Adrenal gland (tissue), 12 donors: ENCODE data around the gene LAMA1. TPM values are rescaled to one million over a fixed set of nuclear protein-coding genes. Genes with fewer than 3 reads are reported as not detected.

Source experiments
- DNase-seq, 7 donors: peaks; one replicate each; pipeline ENCODE4 v3.0.0-alpha.2; 2019 to 2020
- H3K27ac ChIP-seq, 5 donors: fragments of 200-600 bp; sonication (generic) in 4 of 5; 1 replicate in 3 of 5; 2 replicates in 2 of 5; pipeline versions ENCODE4 v1.5.1 to v1.8.0; 2016 to 2020; ENCODE audit warnings: mild to moderate bottlenecking in 1 of 5
- H3K27me3 ChIP-seq: fragments of 200-600 bp; 2 replicates; pipeline ENCODE4 v1.8.0; 2021
- H3K36me3 ChIP-seq, 2 donors: fragments of 200-600 bp; replicated peaks in 1 of 2; 1 replicate in 1 of 2; 2 replicates in 1 of 2; pipeline versions ENCODE4 v1.5.1 to v1.8.0; 2018 to 2022
- H3K4me1 ChIP-seq, 2 donors: fragments of 200-600 bp; replicated peaks in 1 of 2; 1 replicate in 1 of 2; 2 replicates in 1 of 2; pipeline versions ENCODE4 v1.5.1 to v1.8.0; 2018 to 2021
- H3K4me3 ChIP-seq, 4 donors: fragments of 200-600 bp; sonication (generic) in 3 of 4; one replicate each; pipeline ENCODE4 v1.5.1; 2016 to 2018
- H3K9me3 ChIP-seq, 3 donors: fragments of 200-600 bp; sonication (generic) in 1 of 3; replicated peaks in 1 of 3; 1 replicate in 2 of 3; 2 replicates in 1 of 3; pipeline versions ENCODE4 v1.5.1 to v1.8.0; 2016 to 2021
- CTCF ChIP-seq, 6 experiments: fragments of 450-650 bp in 4 of 6; fragments of 200-600 bp in 2 of 6; sonication (generic) in 1 of 6; IDR thresholded peaks; 1 replicate in 5 of 6; 2 replicates in 1 of 6; pipeline versions ENCODE4 v1.5.1 to v1.8.0; 2016 to 2021; ENCODE audit warnings: antibody characterized with exemption in 6 of 6, mild to moderate bottlenecking in 2 of 6, moderate library complexity in 1 of 6
- POLR2A ChIP-seq, 2 donors: fragments of 450-650 bp; IDR thresholded peaks; one replicate each; pipeline ENCODE4 v1.6.1; 2017; ENCODE audit warnings: antibody characterized with exemption in 2 of 2, mild to moderate bottlenecking in 2 of 2, moderate library complexity in 1 of 2
- WGBS, 4 donors: extraction: QIAGEN DNeasy Blood & Tissue Kit in 2 of 4; methylation state at CpG; one replicate each; pipeline versions ENCODE4 v1.1.5 to v1.1.7; 2013 to 2017; 5-methylcytosine and 5-hydroxymethylcytosine counted together
- intact Hi-C, 2 donors: fragments of 100-400 bp; cut with DNase I; formaldehyde crosslinking; loops; one replicate each; pipeline versions ENCODE4 v1.14.1 to v1.15.0; 2022 to 2023
- polyA plus RNA-seq, 3 donors: library from polyadenylated mRNA; stranded (reverse); fragments of 200-250 nt in 2 of 3; fragments of 350-450 nt in 1 of 3; fragmentation: Illumina TruSeq in 1 of 3; extraction: RNeasy Lipid Tissue Mini Kit (QIAGEN cat#74804) in 1 of 3; gene quantifications; one replicate each; pipeline ENCODE4 v1.2.3, GENCODE V29; 2013 to 2014
- total RNA-seq, 9 donors: library from RNA; depleted of rRNA in 4 of 9; stranded (reverse); fragments of >200 nt in 4 of 9; fragments of 120-200 nt in 1 of 9; fragmentation: NEBNext Ultra II Directional in 1 of 9; extraction: Animal tissue kit (Norgen Biotek cat#: 25700) in 1 of 9; gene quantifications; one replicate each; pipeline versions ENCODE4 v1.1.0 to v1.2.4, GENCODE V29; 2013 to 2023
- donor health status: healthy with polysubstance abuse.
- donor health status: Bipolar disorder and iron deficiency.
- donor health status: DM: yes; HTN: yes; CAD: no.
- donor health status: DM: no; HTN: no; CAD: no.
- donor health status: DM: no; HTN: no; CAD: no.
- donor health status: DM: yes; HTN: yes; CAD: no.

LAMA1 gene
- total and polyA plus RNA-seq, 12 donors: 0.07 to 0.55 (median 0.17) TPM

DNA sequence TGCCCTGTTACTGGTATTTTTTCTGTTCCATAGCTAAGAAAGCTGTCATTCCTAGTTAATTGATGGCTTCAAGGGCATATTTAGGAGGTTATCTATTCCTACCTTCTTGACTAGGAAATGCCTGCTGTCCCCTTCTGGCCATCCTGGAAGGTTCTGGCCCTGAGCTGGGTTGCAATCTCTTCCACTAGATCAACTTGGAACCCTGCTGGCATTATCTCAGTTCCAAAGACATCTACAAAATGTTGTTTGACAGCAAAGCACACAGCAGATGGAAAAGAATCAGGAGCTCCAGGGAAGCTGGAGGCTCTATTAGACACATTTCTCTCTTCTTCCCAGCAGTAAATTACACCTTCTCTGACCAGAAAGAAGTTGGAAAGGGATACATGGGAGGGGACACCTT, 196.0 kb downstream of the LAMA1 start:
- Histone ChIP-seq H3K36me3 (no peaks in the 10 kb centered on the region), H3K27ac (no peak overlapping the region), H3K4me1 (no peaks in the 10 kb centered on the region), H3K4me3 (no peak overlapping the region), H3K9me3 (no peaks in the 10 kb centered on the region), H3K27me3 (peaks cover 6% of the 10 kb centered on the region)
- intact Hi-C loops: loop anchor here in 1 of 2 donors (5.0 kb wide), 2 partner anchors 81 to 256 kb away; no protein-coding TSS in a partner anchor
- TF ChIP-seq POLR2A (IDR thresholded peaks at IDR 0.05): no peak
- no peak for DNase-seq

DNA sequence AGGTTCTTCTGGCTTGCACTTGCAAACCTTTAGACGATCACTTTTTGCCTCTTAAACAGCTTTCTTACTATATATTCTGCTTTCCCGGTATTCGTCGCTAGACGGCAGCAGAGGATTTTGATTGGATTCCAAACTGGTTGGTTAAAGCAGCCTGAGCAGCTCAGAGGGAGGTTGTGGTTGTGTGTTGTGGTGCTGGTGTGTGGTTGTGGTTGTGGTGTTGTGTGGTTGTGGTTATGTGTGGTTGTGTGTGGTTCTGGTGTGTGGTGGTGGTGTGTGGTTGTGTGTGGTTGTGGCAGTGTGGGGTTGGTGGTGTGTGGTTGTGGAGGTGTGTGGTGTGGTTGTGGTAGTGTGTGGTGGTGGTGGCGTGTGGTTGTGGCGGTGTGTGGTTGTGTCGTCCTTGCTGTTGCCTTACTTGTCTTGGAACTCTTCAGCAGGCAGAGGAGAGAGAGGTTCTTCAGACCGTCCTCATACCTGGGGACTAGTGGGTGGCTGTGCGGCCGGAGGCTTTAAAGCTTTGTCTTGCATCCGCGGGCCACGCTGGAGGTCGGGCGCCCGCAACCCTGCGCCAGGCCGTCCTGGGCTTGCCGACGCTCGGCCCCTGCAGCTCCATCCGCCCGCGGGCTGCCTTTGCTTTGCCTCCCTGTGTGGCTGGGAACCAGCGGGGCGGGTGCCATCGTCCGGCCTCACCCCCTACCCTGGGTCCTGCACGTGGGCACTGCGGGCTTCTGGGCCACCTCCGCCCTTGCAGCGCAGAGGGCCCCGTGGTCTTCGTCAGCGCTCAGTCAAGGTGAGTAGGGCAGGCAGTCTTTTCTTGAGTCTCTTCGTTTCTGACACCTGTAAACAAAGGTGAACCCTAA, 197.3 kb downstream of the LAMA1 start:
- WGBS, 4 donors: 63 to 72% (median 66%) methylated on average over 24 to 37 of the region's 37 CpGs
- DNase-seq: peak; percentile 27 to 85 (median 59)
- intact Hi-C loops: loop anchor here in 1 of 2 donors (5.0 kb wide), 2 partner anchors 82 to 257 kb away; no protein-coding TSS in a partner anchor

GRCh38 chr18:6917072-6917471, 200.5 kb downstream of the LAMA1 start:
- Histone ChIP-seq H3K4me3 (no peak overlapping the region), H3K27ac (no peak overlapping the region), H3K27me3 (peaks cover 6% of the 10 kb centered on the region), H3K4me1 (no peaks in the 10 kb centered on the region), H3K9me3 (no peaks in the 10 kb centered on the region), H3K36me3 (no peaks in the 10 kb centered on the region)
- intact Hi-C loops: loop anchor here in 1 of 2 donors (10.0 kb wide), 1 partner anchor 258 kb away; no protein-coding TSS in a partner anchor
- 88 to 98% (median 91%) methylated on average over 3 of the region's 3 CpGs for WGBS, 4 donors
- no peak for TF ChIP-seq CTCF (IDR thresholded peaks at IDR 0.05)
- no peak for TF ChIP-seq POLR2A (IDR thresholded peaks at IDR 0.05)
- no peak for DNase-seq

More for the DNA sequence above, 197.3 kb downstream of the LAMA1 start:
- H3K27me3 ChIP-seq: peaks cover 6% of the 10 kb centered on the region
- H3K27ac ChIP-seq: no peak overlapping the region
- H3K36me3 ChIP-seq: no peaks in the 10 kb centered on the region
- peak; percentile 31 to 84 (median 64) for TF ChIP-seq CTCF (IDR thresholded peaks at IDR 0.05)
- TF ChIP-seq POLR2A (IDR thresholded peaks at IDR 0.05): no peak
- no peaks in the 10 kb centered on the region for H3K9me3 ChIP-seq
- H3K4me3 ChIP-seq: no peak overlapping the region
- no peaks in the 10 kb centered on the region for H3K4me1 ChIP-seq

- TF ChIP-seq CTCF (IDR thresholded peaks at IDR 0.05): no peak
- TF ChIP-seq POLR2A (IDR thresholded peaks at IDR 0.05): no peak
- WGBS, 4 donors: 65 to 70% (median 67%) methylated on average over 3 of the region's 3 CpGs
- H3K9me3 ChIP-seq: peaks cover 0 to 5% (median 0%) of the 10 kb centered on the region in 3 donors
- no peak overlapping the region for H3K4me3 ChIP-seq
- intact Hi-C loops: no loop called here
- no peaks in the 10 kb centered on the region for H3K27me3 ChIP-seq
- no peaks in the 10 kb centered on the region for H3K36me3 ChIP-seq
- H3K4me1 ChIP-seq: no peaks in the 10 kb centered on the region
- DNase-seq: no peak
- no peak overlapping the region for H3K27ac ChIP-seq
These were observed 216.2 kb downstream of the LAMA1 start for GRCh38 chr18:6901286-6901926.
